Cerebellar cortex (tissue), 1 donor: ENCODE measurements around the gene NKD2.
"Not testable (repeated sequence)": the region's sequence is repeated elsewhere in the genome, so short reads cannot be mapped to it uniquely, and the experiment has no call there.

Experiments
- DNase-seq: peaks from one replicate; pipeline ENCODE4 v3.0.0-alpha.2; 2015; ENCODE audit warnings: low spot score

Gene NKD2

DNA sequence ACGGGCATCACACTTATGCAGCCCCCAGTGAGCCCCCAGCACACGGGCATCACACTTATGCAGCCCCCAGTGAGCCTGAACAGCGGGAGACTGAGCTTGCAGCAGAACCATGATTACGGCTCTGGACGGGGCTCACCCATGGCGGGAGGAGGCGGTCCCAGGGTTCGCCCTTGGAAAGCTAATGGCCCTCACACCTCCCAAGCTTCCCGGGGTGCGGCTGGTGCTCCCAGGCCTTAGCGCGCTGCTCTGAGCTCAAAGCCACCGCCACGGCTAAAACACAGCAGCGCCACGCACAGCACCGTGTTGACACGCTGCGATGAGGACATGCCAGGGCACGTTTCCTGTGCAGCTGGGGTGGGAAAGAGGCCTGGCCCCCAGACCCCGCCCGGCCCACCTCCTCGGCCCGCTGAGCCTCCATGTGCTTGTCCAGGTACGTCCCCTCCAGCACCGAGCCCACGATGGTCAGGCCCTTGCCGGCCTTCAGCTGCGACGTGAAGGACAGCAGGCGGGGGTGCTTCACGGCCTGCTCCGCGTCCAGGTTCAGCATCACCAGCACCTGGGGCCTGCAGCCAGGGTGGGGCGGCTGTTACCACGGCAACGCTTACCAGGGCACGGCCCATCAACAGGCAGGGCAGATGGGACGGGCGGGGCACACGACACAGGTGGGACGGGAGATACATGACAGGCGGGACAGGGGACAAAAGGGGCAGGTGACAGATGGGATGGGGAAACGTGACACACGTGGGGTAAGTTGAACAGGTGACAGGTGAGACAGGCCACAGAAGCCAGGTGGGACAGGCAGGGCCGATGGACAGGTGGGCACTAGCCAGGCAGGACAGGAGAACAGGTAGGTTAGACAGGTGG lies 64.9 kb downstream of the NKD2 start:
- no peak for DNase-seq

DNA sequence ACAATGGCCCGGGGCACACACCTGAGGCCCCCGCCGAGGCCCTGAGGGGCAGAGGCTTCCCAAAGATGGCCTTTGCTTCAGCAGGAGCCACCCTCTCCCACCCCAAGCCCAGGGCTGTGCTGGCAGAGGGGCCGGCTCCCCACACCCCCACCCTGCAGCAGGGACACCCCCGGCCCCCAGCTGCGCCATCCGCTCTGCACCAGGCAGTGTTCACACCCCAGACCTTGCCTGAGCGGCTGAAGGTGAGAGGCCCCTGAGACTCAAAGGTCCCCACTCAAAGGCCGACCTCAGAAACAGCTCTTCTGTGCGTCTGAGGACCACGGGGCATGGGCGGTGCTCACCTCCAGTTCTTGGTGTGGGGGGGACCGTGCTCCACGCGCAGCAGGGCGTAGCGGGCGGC lies 65.6 kb downstream of the NKD2 start:
- no peak for DNase-seq

DNA sequence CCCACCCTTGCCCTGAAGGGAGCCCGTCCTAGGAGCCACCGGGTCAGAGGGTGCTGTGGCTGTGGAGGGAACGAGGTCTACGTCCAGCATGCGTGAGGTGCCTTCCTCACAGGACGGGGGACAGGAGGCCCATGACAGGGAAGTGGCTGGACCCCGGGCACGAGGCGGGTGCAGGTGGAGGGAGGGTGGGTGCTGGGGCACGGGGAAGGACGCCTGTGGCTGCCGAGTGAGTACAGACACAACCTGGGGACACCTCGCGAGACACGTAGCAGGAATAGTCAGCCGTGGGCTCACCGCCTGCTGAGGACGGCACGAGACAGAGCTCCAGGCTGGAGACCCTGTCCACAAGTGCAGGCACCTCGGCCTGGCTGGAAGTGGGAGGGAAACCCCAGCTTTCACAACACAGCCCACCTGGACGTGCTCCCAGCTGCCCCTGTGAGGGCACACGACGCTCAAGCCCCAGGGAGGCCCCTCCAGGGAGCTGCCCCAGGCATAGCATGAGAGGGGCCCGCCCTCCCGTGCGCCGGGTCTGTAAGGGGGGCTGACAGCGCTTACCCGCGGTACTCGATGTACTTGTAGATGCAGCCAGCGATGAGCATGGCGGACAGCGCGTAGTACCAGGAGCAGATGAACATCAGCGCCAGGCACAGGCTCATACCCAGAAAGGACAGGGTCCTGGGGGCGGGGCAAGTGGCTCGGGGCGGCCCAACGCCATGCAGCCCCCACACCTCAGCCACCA lies 66.4 kb downstream of the NKD2 start:
- DNase-seq = no peak

DNA sequence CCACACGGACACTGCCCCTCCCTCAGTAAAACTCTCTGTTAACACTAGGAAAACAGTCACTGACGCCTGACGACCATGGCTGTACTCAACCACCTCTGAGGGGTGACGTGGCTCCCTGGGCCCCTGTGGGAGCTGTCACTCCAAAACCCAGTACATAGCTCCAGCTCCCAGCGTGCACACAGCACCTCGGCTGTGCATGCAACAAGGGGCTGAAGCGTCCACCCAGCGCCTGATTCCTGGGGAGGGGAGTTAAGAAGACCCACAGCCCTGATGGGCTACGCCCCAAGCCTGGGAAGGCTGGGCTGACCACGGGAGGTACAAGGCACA lies 66.9 kb downstream of the NKD2 start:
- no peak for DNase-seq

DNA sequence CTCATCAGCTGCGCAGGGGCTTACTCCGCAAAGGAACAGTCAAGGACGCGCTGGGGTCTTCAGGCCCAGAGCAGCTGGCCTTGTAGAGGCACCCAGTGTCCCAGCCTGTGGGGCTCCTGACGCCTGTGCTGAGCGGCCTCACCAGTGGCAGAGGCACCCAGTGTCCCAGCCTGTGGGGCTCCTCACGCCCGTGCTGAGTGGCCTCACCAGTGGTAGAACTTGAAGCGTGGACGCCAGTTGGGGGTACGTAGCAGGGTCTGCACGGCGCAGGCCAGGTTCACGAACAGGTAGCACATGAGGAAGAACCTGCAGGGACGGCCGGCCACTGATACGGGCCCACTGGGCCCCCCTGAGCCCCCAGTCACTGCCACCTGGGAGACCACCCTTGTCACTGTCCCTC lies 67.3 kb downstream of the NKD2 start:
- DNase-seq = no peak

DNA sequence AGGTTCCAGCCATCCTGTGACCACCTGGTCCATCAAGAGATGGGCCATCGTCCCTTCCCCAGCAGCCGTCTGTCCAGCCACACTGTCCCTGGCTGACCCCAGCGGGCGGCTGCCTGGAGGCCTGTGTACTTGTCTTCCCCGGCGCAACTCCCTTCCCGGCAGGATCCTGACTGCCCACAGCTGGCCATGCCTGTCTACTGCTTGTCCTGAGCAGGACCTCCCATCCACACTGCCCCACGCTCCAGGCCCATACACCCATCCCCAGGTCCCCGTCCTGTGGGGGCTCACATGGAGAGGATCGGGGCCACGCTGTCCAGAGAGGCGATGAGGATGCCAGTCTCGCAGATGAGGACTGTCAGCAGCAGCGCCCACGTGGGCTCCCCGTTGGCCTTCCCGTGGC lies 67.8 kb downstream of the NKD2 start:
- DNase-seq = no peak

DNA sequence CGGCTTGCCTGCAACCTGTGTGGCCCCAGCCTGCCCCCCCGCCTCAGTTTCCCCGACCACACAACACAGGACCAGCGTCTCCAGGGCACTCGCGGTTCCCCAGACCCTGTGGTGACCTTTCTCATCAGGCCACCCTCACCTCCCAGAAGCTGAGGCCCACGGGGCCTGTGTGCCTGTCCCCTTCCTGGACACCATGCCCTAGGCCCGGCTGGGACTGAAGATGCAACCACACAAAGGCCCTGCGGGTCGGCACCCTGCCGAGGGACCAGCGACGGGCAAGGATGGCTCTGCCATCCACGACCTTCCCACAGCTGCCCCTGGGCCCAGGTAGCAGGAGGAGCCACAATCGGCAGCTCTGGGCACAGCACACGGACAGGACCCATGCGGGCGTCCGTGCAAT lies 68.4 kb downstream of the NKD2 start:
- DNase-seq = no peak

DNA sequence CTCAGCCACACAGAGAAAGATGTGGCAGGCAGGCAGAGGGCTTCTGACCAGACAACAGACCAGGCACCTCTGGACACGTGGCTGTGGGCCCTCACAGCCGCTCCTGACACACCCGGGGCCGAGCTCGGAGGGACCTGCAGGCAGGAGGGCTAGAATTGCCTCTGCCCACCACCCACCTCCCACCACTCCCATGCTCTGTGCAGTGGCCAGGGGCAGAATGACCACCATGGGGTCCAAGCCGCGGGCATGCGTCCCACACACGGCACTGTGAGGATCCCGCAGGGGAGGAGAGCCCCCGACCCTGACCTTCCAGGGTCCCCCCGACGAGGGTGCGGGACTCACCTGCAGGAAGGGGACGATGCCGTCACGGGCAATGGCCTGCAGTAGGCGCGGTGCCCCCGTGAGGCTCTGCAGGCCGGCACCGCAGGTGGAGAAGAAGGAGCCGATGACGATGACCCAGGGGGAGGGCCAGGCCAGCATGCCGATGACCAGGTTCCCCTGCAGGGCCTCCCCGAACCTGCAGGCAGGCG lies 69.0 kb downstream of the NKD2 start:
- DNase-seq = no peak

DNA sequence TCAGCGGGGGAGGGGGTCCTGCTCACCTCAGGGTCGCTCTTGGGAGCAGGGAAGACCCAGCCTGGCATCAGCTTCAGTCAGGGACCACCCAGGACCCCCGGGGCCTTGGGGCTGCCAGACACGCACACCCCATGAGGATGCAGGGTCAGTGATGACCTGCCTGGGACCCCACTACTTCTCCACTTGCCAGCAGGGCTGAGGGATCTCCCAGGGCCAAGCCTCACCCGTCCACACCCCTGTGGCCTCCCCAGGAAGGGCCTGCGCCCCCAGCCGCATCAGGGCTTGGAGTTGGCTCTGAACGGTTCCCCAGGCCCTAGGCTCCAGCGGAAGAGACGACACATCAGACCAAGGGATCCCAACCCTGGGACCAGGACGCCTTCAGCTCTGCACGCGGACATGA lies 69.6 kb downstream of the NKD2 start:
- no peak for DNase-seq

DNA sequence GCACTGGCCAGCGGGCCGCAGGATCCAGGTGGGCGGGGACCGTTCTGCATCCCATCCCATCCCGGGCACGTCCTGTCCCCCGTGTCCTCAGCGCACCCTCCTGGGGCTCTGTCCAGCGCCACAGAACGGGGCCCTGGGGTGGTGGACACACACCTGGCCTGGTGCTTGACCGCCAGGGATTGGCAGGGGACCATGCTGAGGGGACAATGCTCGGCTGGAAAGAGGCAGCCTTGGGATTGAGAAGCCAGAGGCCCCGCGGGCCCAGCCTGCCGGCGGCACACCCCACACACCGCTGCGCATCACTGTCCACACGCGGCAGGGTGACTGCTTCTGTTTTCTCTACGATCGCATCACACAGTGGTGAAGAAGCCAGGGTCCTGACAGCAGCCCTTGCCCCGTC lies 70.2 kb downstream of the NKD2 start:
- DNase-seq = no peak

DNA sequence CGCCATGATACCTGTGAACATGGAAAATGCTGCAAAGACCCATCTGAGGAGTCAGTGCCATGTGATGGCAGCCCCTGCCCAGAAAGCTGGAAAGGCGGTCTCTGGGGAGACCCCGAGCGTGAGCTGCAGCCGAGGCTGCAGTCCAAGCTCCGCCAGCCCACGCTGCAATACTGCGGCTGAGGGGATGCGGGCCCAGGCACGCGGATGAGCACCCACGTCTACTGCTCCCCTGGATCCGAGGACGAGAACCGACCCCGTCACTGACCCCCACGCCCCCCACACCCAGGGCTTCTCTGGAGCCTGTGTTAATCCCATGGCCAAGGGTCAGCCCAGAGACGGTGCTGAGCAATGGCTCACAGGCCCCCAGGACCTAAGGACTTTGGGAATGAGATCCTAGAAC lies 70.9 kb downstream of the NKD2 start:
- no peak for DNase-seq

DNA sequence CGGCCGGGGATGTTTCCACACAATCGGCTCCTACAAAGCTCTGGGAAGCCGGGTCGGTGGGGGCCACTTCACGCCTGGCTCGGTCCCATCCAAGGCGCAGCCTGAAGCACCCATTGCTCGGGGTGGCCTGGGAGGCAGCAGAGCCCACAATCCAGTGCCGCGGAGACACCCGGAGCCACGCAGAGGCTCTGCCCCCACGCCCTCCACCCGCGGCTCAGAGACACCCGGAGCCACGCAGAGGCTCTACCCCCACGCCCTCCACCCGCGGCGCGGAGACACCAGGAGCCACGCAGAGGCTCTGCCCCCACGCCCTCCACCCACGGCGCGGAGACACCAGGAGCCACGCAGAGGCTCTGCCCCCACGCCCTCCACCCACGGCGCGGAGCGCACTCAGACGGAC lies 71.4 kb downstream of the NKD2 start:
- DNase-seq = no peak

DNA sequence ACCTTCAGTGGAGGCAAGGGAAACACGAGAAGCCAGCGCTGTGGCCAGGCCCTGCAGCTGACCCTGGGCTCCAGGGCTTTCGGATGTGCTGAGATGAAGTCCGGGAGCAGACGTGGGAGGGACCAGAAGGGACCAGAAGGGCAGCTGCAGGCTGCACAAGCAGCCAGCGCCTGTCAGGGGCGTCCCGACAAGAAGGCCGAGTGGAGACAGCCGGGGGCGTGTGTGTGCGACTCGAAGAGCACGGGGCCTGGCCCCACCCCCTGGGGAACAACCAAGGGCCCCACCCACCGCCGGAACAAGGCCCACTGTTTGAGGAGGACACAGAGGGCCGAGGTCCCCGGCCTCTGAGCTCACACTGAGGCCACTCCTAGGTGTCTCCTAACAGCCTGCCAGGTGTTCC lies 71.8 kb downstream of the NKD2 start:
- no peak for DNase-seq

DNA sequence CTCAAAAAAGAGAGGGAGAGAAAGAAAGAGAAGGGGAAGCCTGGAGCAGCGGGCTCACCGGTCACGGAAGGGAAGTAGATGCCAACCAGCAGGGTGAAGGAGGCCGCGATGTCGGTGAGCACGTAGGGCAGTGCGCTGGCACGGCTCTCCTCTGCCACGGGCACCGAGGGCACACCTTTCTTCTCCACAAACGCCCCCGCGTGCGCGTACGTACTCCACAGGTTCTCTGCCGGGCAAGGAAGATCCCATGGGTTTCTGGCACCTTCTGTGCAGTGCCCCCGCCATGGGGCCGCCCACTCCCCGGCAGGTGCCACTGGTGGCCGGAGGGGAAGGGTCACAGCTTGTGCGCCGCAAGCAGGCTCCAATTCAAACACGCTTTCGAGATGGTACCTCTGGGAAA lies 72.9 kb downstream of the NKD2 start:
- no peak for DNase-seq

DNA sequence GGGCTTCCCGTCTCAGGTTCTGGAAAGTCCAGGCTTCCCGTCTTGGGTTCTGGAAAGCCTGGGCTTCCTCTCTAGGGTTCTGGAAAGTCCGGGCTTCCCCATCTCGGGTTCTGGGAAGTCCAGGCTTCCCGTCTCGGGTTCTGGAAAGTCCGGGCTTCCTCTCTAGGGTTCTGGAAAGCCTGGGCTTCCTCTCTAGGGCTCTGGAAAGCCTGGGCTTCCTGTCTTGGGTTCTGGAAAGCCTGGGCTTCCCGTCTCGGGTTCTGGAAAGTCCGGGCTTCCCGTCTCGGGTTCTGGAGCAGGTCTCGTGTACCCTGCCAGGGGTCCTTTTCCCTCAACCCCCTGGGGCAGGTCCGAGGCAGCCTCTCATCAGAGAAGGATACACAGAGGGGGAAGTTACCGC lies 74.4 kb downstream of the NKD2 start:
- not testable (repeated sequence) for DNase-seq

DNA sequence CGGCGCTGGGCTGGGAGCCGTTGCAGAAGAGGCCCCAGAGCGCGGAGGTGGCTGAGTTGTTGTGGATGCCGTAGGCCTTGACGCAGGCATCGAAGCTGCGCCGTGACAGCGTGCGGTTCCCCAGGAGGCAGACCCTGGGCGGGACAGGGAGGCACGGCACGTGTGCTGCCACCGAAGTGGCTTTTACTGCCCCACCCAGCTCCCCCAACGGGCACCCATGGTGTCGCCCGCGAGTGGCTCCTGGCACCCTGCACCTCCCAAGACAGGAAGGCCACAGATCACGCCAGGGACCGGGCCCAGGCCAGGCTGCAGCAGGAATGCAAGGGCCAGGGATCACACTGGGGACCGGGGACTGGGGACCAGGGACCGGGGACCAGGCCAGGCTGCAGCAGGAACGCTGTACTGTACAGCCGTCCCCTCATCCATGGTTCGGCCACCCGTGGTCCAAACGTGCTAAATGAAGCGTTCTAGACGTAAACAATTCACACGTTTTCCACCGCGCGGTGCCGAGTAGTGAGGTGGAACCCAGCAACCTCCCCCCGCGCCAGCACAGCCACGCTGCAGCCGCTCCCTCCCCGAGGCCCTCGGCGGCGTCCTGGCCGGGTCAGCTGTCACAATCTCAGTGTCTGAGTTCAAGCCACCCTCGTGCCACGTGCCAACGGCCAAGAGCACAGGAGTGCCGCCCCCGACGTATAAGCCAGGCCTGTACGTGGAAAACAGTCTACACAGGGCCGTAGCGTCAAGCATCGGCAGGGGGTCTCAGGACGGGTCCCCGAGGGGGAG lies 75.4 kb downstream of the NKD2 start:
- no peak for DNase-seq

DNA sequence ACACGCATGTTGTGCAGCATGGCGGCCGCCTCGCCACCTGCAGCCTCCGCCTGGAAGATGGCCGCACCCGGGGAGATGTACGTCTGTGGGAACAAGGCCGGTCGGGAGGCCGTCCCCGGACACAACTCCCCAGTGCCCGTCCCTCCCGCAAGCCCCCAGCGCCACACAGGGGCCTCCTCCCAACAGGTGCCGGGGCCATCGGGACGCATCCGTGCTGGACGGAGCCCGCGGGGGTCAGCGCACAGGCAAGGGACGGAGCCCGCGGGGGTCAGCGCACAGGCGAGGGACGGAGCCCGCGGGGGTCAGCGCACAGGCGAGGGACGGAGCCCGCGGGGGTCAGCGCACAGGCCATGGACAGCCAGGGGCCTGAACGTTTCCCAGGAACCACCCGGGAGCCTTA lies 76.8 kb downstream of the NKD2 start:
- no peak for DNase-seq

DNA sequence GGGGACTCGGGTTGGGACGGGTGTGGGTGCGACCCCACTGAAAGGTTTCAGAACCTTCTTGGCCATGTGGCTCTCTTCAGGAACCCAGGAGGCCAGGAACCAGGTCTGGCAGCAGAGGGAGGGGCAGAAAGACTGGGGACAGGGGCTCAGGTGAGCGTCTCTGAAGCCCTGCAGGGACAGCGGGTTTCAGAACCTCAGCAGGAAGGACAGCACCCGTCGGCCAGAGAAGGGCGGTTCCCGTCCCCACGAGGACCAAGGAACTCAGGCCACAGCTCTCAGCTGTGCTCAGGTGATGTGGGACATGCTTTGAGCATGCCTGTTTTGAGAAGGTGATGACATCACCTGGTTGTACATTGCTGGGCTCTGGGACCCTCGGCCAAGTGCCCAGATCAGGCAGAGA lies 77.5 kb downstream of the NKD2 start:
- no peak for DNase-seq

DNA sequence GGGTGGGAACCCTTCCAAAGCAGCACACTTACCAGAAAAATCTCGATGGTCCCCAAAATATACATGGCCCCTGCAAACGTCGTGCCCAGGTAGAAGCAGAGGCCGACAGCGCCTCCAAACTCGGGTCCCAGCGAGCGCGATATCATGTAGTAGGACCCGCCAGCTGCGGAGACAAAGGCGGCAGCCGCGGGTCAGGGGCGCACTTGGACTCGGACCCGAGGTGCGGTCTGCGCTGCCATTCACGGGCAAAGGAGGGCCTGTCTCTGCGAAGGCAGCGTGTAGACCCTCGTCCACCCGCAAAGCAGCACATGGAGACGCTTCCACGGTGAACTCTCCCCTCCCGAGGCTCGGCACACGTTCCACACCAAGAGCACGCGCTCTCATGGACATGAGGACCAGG lies 78.3 kb downstream of the NKD2 start:
- DNase-seq = no peak

DNA sequence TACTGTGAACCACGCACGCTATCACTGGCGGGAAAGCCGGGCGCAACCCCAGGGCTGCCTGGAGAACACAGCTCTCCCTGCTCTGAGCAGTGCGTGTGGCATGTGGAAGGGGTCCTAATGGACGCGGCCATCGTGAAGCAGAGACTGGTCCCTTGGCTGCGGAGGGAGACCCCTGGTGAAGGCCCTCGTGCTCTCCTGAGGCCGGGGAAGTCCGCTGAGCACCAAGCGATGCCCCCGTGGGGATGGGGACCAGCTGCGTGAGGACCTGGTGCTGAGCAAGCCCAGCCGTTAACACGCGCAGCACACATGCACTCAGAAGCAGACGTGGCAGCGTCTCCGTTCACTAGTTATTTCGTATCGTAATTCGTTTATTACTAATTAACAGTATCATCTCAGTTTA lies 78.8 kb downstream of the NKD2 start:
- DNase-seq = no peak

DNA sequence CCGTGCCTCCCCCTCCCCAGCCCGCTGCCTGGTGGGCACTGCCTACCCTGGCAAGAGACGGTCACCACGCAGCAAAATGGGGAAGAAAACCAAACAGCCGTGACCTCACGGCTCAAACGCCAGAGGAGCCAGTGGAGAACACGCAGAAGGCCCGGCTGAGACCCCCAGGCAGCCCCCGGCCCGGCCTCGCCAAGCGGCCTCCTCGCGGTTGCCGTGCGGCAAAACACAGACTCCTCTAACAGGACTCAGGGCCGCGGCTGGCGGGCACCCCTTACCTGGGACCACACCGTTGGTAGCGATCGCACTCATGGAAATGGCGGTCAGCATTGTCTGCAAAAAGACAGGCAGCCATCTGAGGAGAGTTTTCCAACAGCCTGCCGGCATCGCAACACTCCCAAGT lies 79.4 kb downstream of the NKD2 start:
- DNase-seq = no peak
